Upper lobe of right lung (tissue), 1 donor: ENCODE results near the gene HNF1B. TPM values are rescaled to one million over a fixed set of nuclear protein-coding genes. Genes with fewer than 3 reads are reported as not detected.

Source experiments
- ATAC-seq: fragments of 200-7000 bp; cut with Tn5 transposase; one replicate; pipeline ENCODE4 v1.9.1; 2020; ENCODE audit warnings: mild to moderate bottlenecking, moderate library complexity
- DNase-seq: peaks from one replicate; pipeline ENCODE4 v3.0.0-alpha.2; 2020
- H3K27ac ChIP-seq: fragments of 200-600 bp; one replicate; pipeline ENCODE4 v1.8.0; 2022
- H3K27me3 ChIP-seq: fragments of 200-600 bp; one replicate; pipeline ENCODE4 v1.8.0; 2022; ENCODE audit warnings: mild to moderate bottlenecking
- H3K36me3 ChIP-seq: fragments of 200-600 bp; one replicate; pipeline ENCODE4 v1.8.0; 2022
- H3K4me1 ChIP-seq: fragments of 200-600 bp; one replicate; pipeline ENCODE4 v1.8.0; 2022
- H3K4me3 ChIP-seq: fragments of 200-600 bp; one replicate; pipeline ENCODE4 v1.8.0; 2022; ENCODE audit warnings: mild to moderate bottlenecking
- H3K9me3 ChIP-seq: fragments of 200-600 bp; one replicate; pipeline ENCODE4 v1.8.0; 2022
- intact Hi-C: fragments of 100-400 bp; cut with DNase I; formaldehyde crosslinking; loops from one replicate; pipeline ENCODE4 v1.11.0; 2022
- total RNA-seq: library from RNA; stranded (reverse); fragmentation: NEBNext Ultra II Directional; extraction: Animal tissue kit (Norgen Biotek cat#: 25700); gene quantifications from one replicate; pipeline ENCODE4 v1.2.1, GENCODE V29; 2021
- TF ChIP-seq, protein P1 (sequence below): fragments of 200-600 bp; IDR thresholded peaks from one replicate; pipeline ENCODE4 v1.8.0; 2022; ENCODE audit warnings: antibody characterized with exemption
- donor health status: DM: no; HTN: yes; CAD: no; lungs with severe emphysema.

HNF1B gene
- total RNA-seq, 1 donor from 2014 or later = 19.8 TPM

DNA sequence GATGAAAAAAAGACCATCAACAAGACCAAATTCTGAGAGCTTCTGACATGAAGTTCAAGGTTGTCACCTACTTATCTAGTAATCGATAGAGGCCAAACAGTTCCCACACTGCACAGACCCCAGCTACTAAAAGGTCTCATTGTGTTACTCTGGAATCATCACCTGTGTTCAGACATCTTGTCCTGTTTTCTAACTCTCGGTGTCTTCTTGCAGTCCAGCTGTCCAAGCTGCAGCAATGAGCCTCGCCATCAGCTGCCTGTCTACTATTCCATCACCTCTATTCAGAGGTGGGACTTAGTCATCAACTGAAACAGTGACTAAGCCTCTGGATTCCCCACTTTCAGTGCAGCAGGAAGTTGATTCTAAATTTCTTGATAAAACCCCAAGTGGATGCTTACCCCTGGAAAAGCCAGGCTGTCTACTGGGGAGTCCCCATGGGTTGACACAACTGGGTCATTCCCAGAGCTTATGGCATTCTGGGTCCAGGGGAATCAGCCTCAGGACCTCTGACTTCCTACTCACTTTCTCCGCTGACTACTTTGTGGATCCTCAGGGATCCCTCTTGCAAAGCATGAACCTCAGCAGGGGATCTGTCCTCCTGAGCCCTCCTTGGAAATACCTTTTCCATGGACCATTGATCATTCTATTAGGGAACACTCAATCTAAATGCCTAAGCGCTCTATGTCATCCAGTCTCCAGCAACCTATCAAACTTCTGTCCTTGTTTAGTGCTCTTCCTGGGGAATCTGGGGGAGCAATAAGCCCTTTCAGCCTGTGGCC, 46.5 kb downstream of the HNF1B start:
- TF ChIP-seq, protein P1, sequence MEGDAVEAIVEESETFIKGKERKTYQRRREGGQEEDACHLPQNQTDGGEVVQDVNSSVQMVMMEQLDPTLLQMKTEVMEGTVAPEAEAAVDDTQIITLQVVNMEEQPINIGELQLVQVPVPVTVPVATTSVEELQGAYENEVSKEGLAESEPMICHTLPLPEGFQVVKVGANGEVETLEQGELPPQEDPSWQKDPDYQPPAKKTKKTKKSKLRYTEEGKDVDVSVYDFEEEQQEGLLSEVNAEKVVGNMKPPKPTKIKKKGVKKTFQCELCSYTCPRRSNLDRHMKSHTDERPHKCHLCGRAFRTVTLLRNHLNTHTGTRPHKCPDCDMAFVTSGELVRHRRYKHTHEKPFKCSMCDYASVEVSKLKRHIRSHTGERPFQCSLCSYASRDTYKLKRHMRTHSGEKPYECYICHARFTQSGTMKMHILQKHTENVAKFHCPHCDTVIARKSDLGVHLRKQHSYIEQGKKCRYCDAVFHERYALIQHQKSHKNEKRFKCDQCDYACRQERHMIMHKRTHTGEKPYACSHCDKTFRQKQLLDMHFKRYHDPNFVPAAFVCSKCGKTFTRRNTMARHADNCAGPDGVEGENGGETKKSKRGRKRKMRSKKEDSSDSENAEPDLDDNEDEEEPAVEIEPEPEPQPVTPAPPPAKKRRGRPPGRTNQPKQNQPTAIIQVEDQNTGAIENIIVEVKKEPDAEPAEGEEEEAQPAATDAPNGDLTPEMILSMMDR = no peak
- no peaks in the 10 kb centered on the region for H3K36me3 ChIP-seq
- ATAC-seq = no peak

GRCh38 chr17:37697381-37697780, 47.5 kb downstream of the HNF1B start:
- Histone ChIP-seq H3K9me3 (no peaks in the 10 kb centered on the region), H3K4me3 (no peak overlapping the region), H3K27me3 (peaks cover 5% of the 10 kb centered on the region), H3K27ac (no peak overlapping the region), H3K4me1 (no peaks in the 10 kb centered on the region), H3K36me3 (no peaks in the 10 kb centered on the region)
- DNase-seq (no peak), ATAC-seq (no peak)
- TF ChIP-seq, protein P1 = no peak
- intact Hi-C loops = no loop called here

More for the DNA sequence above, 46.5 kb downstream of the HNF1B start:
- Histone ChIP-seq H3K9me3 (no peaks in the 10 kb centered on the region), H3K4me3 (no peak overlapping the region), H3K27ac (no peak overlapping the region), H3K4me1 (no peaks in the 10 kb centered on the region), H3K27me3 (peaks cover 5% of the 10 kb centered on the region)
- DNase-seq = no peak
- intact Hi-C loops = no loop called here

- ATAC-seq = no peak
- intact Hi-C loops = no loop called here
Measured at GRCh38 chr17:37696366-37696765, 48.5 kb downstream of the HNF1B start.

DNA sequence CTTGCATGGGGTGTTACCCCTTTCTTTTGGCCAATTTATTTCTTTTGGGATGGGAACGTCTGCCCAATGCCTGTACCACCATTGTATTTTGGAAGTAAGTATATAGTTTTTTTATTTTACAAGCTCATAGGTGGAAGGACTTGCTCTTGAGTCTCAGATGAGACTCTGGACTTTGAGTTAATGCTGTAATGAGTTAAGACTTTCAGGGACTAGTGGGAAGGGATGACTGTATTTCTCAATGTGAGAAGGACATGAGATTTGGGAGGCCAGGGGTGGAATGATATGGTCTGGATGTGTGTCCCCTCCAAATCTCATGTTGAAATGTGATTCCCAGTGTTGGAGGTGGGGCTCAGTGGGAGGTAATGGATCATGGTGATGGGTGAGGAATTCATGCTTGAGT, 49.1 kb downstream of the HNF1B start:
- Histone ChIP-seq H3K4me1 (no peaks in the 10 kb centered on the region), H3K4me3 (no peak overlapping the region), H3K9me3 (no peaks in the 10 kb centered on the region), H3K27me3 (peaks cover 5% of the 10 kb centered on the region), H3K27ac (no peak overlapping the region), H3K36me3 (no peaks in the 10 kb centered on the region)
- TF ChIP-seq, protein P1 = no peak
- intact Hi-C loops = no loop called here
- no peak for DNase-seq
- ATAC-seq = no peak

More at GRCh38 chr17:37696366-37696765, 48.5 kb downstream of the HNF1B start:
- no peak overlapping the region for H3K4me3 ChIP-seq
- TF ChIP-seq, protein P1 = no peak
- no peaks in the 10 kb centered on the region for H3K4me1 ChIP-seq
- DNase-seq = no peak
- H3K36me3 ChIP-seq = no peaks in the 10 kb centered on the region
- H3K27ac ChIP-seq = no peak overlapping the region
- H3K9me3 ChIP-seq = no peaks in the 10 kb centered on the region
- H3K27me3 ChIP-seq = peaks cover 5% of the 10 kb centered on the region

DNA sequence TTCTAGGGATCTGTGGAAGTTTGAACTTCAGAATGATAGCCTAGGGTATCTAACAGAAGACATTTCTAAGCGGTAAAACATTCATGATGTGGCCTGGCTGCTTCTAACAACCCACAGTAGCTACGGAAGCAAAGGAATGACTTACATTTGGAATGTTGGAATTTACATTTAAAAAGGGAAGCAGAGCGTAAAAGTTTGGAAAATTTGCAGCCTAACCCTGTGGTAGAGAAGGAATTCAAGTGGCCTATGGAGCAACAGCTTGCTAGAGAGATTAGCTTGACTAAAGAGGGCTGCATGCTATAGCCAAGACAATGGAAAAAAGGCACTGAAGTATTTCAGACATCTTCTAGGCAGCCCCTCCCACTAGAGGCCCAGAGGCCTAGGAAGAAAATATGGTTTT, 50.1 kb downstream of the HNF1B start:
- TF ChIP-seq, protein P1 = no peak
- DNase-seq = no peak
- H3K27me3 ChIP-seq = no peaks in the 10 kb centered on the region
- no peaks in the 10 kb centered on the region for H3K9me3 ChIP-seq
- no peak for ATAC-seq
- intact Hi-C loops = no loop called here
- no peak overlapping the region for H3K4me3 ChIP-seq
- H3K27ac ChIP-seq = no peak overlapping the region
- H3K4me1 ChIP-seq = no peaks in the 10 kb centered on the region
- H3K36me3 ChIP-seq = no peaks in the 10 kb centered on the region
